ENCODE results near the gene USP40. TPM values are rescaled to one million over a fixed set of nuclear protein-coding genes. Genes with fewer than 3 reads are reported as not detected.

Gene USP40
- 10 to 100 TPM; 22.8 to 27.4 (median 24.3) TPM for total RNA-seq (2021; fragmentation: NEBNext Ultra II Directional; extraction: Animal tissue kit (Norgen Biotek cat#: 25700))
- long read RNA-seq, partial matches to known transcripts, result 6 of 27 reads
- long read RNA-seq, other reads (novel, unspliced or antisense), result 20 of 27 reads

DNA sequence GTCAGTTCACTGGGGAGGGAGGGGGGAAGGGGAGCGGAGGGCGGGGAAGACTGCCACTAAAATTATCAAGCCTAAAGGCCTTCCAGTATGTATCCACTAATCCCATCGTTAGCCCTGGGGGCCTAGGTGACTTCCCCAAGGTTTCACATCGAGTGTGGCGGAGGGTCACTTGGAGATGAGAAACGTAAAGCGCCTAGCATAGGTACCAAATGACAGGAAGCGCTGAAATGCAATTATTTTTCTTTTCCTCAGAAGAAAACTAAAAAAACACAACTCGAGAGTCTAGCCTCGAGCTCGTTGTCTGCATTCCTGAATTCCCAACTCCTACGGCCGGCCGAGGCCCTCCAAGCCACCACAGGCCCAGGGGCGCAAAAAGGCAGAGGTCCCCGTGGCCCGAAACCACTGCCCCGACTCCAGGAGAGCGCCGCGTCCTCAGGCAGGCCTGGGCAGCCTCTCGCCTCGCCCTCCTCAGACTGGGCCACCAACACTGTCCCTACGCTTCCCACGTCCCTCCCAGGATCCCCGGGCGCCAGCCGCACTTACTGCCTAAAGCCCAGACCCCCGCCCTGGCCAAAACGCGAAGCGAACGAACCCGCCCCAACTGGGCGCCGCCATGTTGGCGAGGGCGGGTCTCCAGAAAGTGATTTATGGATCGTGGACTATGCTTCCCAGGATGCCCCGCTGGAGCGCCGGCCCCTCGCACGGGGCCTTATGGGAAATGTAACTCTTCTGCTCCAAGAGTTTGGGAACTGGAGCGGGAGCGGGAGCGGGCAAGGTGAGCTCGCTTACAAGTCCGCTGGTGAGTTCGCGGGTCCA, at the start of gene USP40:
TSS of gene USP40 (minus strand) at position 642 of the 816 bp plus-strand sequence. CDS start 1,228 bp downstream, outside the sequence.
- Mint-ChIP-seq H3K27ac (peak within 1 kb of the TSS; percentile 99), H3K4me1 (ENCODE audit: low read depth) (peaks cover 23% of the 10 kb centered on the region), H3K27me3 (ENCODE audit: insufficient read depth) (no peaks in the 10 kb centered on the region; the same call in none of the 2 replicates), H3K4me3 (peak within 1 kb of the TSS; percentile 99), H3K36me3 (ENCODE audit: low read depth) (peaks cover 13% of the 10 kb centered on the region; the same call in 1 of the 2 replicates), H3K9me3 (no peaks in the 10 kb centered on the region)
- TF ChIP-seq, protein P1, sequence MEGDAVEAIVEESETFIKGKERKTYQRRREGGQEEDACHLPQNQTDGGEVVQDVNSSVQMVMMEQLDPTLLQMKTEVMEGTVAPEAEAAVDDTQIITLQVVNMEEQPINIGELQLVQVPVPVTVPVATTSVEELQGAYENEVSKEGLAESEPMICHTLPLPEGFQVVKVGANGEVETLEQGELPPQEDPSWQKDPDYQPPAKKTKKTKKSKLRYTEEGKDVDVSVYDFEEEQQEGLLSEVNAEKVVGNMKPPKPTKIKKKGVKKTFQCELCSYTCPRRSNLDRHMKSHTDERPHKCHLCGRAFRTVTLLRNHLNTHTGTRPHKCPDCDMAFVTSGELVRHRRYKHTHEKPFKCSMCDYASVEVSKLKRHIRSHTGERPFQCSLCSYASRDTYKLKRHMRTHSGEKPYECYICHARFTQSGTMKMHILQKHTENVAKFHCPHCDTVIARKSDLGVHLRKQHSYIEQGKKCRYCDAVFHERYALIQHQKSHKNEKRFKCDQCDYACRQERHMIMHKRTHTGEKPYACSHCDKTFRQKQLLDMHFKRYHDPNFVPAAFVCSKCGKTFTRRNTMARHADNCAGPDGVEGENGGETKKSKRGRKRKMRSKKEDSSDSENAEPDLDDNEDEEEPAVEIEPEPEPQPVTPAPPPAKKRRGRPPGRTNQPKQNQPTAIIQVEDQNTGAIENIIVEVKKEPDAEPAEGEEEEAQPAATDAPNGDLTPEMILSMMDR (IDR thresholded peaks at IDR 0.05), result no peak
- DNase-seq, result peak; percentile 87

GRCh38 chr2:233611284-233611683, 44.7 kb upstream of the USP40 start:
- Mint-ChIP-seq H3K27me3 (ENCODE audit: insufficient read depth) (peaks cover 5% of the 10 kb centered on the region; the same call in 1 of the 2 replicates), H3K36me3 (ENCODE audit: low read depth) (no peaks in the 10 kb centered on the region), H3K27ac (no peak overlapping the region), H3K4me3 (no peak overlapping the region), H3K4me1 (ENCODE audit: low read depth) (no peaks in the 10 kb centered on the region), H3K9me3 (peaks cover 40% of the 10 kb centered on the region)
- no peak for DNase-seq
- TF ChIP-seq, protein P1 (IDR thresholded peaks at IDR 0.05), result no peak

GRCh38 chr2:233605680-233606079, 39.1 kb upstream of the USP40 start:
- Mint-ChIP-seq H3K9me3 (peaks cover 9% of the 10 kb centered on the region; the same call in 1 of the 2 replicates), H3K4me3 (no peak overlapping the region), H3K27ac (no peak overlapping the region), H3K4me1 (ENCODE audit: low read depth) (no peaks in the 10 kb centered on the region), H3K36me3 (ENCODE audit: low read depth) (no peaks in the 10 kb centered on the region), H3K27me3 (ENCODE audit: insufficient read depth) (no peaks in the 10 kb centered on the region; the same call in 1 of the 2 replicates)
- no peak for DNase-seq
- TF ChIP-seq, protein P1 (IDR thresholded peaks at IDR 0.05), result no peak

GRCh38 chr2:233604826-233605225, 38.2 kb upstream of the USP40 start:
- DNase-seq, result no peak
- Mint-ChIP-seq H3K4me1 (ENCODE audit: low read depth) (no peaks in the 10 kb centered on the region), H3K9me3 (peaks cover 5% of the 10 kb centered on the region; the same call in 1 of the 2 replicates), H3K27me3 (ENCODE audit: insufficient read depth) (no peaks in the 10 kb centered on the region; the same call in 1 of the 2 replicates), H3K36me3 (ENCODE audit: low read depth) (no peaks in the 10 kb centered on the region), H3K4me3 (no peak overlapping the region), H3K27ac (no peak overlapping the region)
- TF ChIP-seq, protein P1 (IDR thresholded peaks at IDR 0.05), result no peak

DNA sequence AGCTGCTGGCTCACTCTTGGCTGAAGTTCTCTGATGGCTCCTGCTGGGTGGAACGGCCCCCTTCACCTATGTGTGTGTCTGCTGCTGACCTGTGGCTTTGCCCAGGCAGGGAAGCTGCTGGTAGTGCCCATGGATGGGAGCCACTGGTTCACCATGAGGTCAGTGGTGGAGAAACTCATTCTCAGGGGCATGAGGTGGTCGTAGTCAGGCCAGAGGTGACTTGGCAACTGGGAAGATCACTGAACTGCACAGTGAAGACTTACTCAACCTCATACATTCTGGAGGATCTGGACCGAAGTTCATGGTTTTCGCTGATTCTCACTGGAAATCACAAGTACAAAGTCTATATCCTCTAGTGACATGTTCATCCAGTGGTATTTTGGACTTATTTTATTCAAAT, 36.9 kb upstream of the USP40 start:
- H3K9me3 Mint-ChIP-seq, result no peaks in the 10 kb centered on the region; the same call in 1 of the 2 replicates
- no peak overlapping the region for H3K4me3 Mint-ChIP-seq
- H3K27ac Mint-ChIP-seq, result no peak overlapping the region
- TF ChIP-seq, protein P1 (IDR thresholded peaks at IDR 0.05), result no peak
- no peaks in the 10 kb centered on the region for H3K36me3 Mint-ChIP-seq (ENCODE audit: low read depth)
- no peaks in the 10 kb centered on the region for H3K4me1 Mint-ChIP-seq (ENCODE audit: low read depth)
- no peak for DNase-seq
- no peaks in the 10 kb centered on the region for H3K27me3 Mint-ChIP-seq (ENCODE audit: insufficient read depth)

All from HFFc6 (cell line).